Astrocyte (in vitro differentiated cells and primary cell): Measurements from ENCODE around the gene HGS.

Source experiments
- EZH2 ChIP-seq: IDR thresholded peaks from 2 replicates; pipeline ENCODE4 v1.6.1; 2012; ENCODE audit warnings: mild to moderate bottlenecking, low read length, inconsistent platforms; ENCODE audit not compliant: insufficient read depth
- TF ChIP-seq, protein P1 (sequence below): IDR thresholded peaks from 2 replicates; pipeline ENCODE4 v1.5.1; 2011; ENCODE audit warnings: low read depth, mild to moderate bottlenecking, inconsistent platforms, low read length, moderate library complexity; ENCODE audit not compliant: insufficient read depth

DNA sequence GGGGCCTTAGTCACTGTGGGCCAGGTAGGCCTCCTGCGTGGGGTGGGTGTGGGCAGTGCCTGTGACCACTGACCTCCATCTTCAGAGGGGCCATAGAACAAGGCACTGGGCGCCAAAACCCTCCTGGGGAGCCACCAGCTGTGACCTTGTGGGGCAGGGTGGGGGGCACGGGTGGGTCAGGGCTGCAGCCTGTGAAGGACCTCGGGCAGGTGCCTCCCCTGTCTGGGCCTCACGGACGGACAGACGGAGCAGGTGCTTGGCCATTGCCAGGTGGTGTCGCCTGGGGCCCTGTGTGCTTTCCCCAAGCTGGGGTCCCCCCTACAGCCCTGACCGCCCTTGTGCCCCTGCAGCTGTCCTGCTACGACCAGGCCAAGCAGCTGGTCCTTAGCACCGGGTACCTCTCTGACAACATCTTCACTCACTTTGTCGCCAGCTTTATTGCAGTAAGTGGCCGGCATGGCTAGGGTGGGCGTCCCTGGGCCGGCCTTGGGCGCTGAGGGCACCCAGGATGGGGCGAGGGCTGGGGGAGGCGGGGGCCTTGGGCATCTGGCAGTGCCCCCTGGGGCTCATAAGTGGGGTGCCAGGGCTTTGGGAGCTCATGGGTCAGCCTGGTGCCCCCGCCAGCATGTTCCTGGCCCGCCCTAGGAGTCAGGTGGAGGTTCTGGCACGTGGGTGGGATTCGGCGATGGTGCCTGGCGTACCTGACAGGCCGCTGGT is 33.4 kb downstream of the HGS start:
- TF ChIP-seq, protein P1, sequence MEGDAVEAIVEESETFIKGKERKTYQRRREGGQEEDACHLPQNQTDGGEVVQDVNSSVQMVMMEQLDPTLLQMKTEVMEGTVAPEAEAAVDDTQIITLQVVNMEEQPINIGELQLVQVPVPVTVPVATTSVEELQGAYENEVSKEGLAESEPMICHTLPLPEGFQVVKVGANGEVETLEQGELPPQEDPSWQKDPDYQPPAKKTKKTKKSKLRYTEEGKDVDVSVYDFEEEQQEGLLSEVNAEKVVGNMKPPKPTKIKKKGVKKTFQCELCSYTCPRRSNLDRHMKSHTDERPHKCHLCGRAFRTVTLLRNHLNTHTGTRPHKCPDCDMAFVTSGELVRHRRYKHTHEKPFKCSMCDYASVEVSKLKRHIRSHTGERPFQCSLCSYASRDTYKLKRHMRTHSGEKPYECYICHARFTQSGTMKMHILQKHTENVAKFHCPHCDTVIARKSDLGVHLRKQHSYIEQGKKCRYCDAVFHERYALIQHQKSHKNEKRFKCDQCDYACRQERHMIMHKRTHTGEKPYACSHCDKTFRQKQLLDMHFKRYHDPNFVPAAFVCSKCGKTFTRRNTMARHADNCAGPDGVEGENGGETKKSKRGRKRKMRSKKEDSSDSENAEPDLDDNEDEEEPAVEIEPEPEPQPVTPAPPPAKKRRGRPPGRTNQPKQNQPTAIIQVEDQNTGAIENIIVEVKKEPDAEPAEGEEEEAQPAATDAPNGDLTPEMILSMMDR, result no peak
- TF ChIP-seq EZH2, result no peak
